Body of pancreas (tissue), 4 donors: ENCODE measurements around the gene FAM222A.
"Not testable (repeated sequence)": the region's sequence is repeated elsewhere in the genome, so short reads cannot be mapped to it uniquely, and the experiment has no call there.

ENCODE experiments used
- CTCF ChIP-seq, 7 experiments: fragments of 450-650 bp in 4 of 7; fragments of 200-600 bp in 3 of 7; sonication (generic) in 3 of 7; IDR thresholded peaks; one replicate each; pipeline ENCODE4 v1.5.1; 2016 to 2019; ENCODE audit warnings: antibody characterized with exemption in 7 of 7
- POLR2A ChIP-seq, 3 donors: fragments of 450-650 bp; IDR thresholded peaks; one replicate each; pipeline ENCODE4 v1.6.1; 2016; ENCODE audit warnings: antibody characterized with exemption in 3 of 3, mild to moderate bottlenecking in 2 of 3

- not testable (repeated sequence) for TF ChIP-seq CTCF, POLR2A (IDR thresholded peaks at IDR 0.05)
Observed at GRCh38 chr12:109694629-109695028, 19.0 kb upstream of the FAM222A start.
